Endothelial cell of umbilical vein (primary cell): ENCODE data around the gene WNT11. TPM values are rescaled to one million over a fixed set of nuclear protein-coding genes. Genes with fewer than 3 reads are reported as not detected.

Source experiments
- BruUV-seq: library from RNA; stranded (reverse); fragments of 400-500 nt; replicated peaks from 2 replicates; lab custom pipeline; 2021; lab: Mats Ljungman, UMichigan
- CTCF ChIA-PET: fragments of 300-600, 350-600 bp; sonication (Branson Sonifier 250); formaldehyde crosslinking; loops from one replicate; lab custom pipeline; 2021; ENCODE audit warnings: antibody characterized with exemption, inconsistent platforms; lab: Charles Lee
- POLR2A ChIA-PET: fragments of 300-600, 350-600 bp; sonication (Branson Sonifier 250); formaldehyde crosslinking; loops from one replicate; lab custom pipeline; 2021; ENCODE audit warnings: antibody characterized with exemption, inconsistent platforms; lab: Charles Lee
- DNase-seq: peaks from one replicate; pipeline ENCODE4 v3.0.0-alpha.2; 2011; ENCODE audit warnings: low read depth, low spot score
- FAIRE-seq: peaks from 2 replicates; lab custom pipeline; 2011; peaks lifted over from hg19 to GRCh38; lab: Jason Lieb, UNC
- H2AFZ ChIP-seq: 2 replicates; pipeline ENCODE4 v1.6.0; 2012; ENCODE audit warnings: low read depth, low read length, control low read depth, inconsistent platforms
- H3K27ac ChIP-seq: 2 replicates; pipeline ENCODE4 v1.5.1; 2011; ENCODE audit warnings: low read depth, mild to moderate bottlenecking, control low read depth, low read length, moderate library complexity; ENCODE audit not compliant: insufficient read depth
- H3K27me3 ChIP-seq, 2 experiments: 2 replicates each; pipeline versions ENCODE4 v1.6.0 to v1.6.1; 2011; ENCODE audit warnings: low read length in 2 of 2, mixed read lengths in 1 of 2; ENCODE audit not compliant: control insufficient read depth in 2 of 2, insufficient read depth in 2 of 2
- H3K36me3 ChIP-seq, 2 experiments: 2 replicates in 1 of 2; 3 replicates in 1 of 2; pipeline ENCODE4 v1.5.1; 2011; ENCODE audit warnings: low read length in 2 of 2, mild to moderate bottlenecking in 1 of 2, moderate library complexity in 1 of 2; ENCODE audit not compliant: control insufficient read depth in 2 of 2, insufficient read depth in 2 of 2; ENCODE audit errors: extremely low read depth in 1 of 2
- H3K4me1 ChIP-seq: 3 replicates; pipeline ENCODE4 v1.5.1; 2011; ENCODE audit warnings: mild to moderate bottlenecking, low read length; ENCODE audit not compliant: control insufficient read depth, insufficient read depth; ENCODE audit errors: extremely low read depth
- H3K4me2 ChIP-seq: 2 replicates; pipeline ENCODE4 v1.6.1; 2011; ENCODE audit warnings: low read length, control low read depth, mixed read lengths; ENCODE audit not compliant: insufficient read depth
- H3K4me3 ChIP-seq, 3 experiments: fragments of 200-600 bp in 1 of 3; sonication (generic), shearing (Covaris generic) in 1 of 3; replicated peaks in 1 of 3; 2 replicates each; pipeline ENCODE4 v1.5.1; 2011 to 2016; ENCODE audit warnings: control low read depth in 3 of 3, low read length in 3 of 3, mild to moderate bottlenecking in 2 of 3, inconsistent platforms in 1 of 3, low read depth in 1 of 3, moderate library complexity in 1 of 3; ENCODE audit not compliant: insufficient read depth in 1 of 3
- H3K79me2 ChIP-seq: 2 replicates; pipeline ENCODE4 v1.6.0; 2012; ENCODE audit warnings: low read length, inconsistent platforms; ENCODE audit not compliant: control insufficient read depth, insufficient read depth
- H3K9ac ChIP-seq: replicated peaks from 2 replicates; pipeline ENCODE3; 2011; ENCODE audit warnings: low read length, control low read depth; ENCODE audit not compliant: insufficient read depth; ENCODE audit errors: extremely low read depth
- H3K9me1 ChIP-seq: replicated peaks from 3 replicates; pipeline ENCODE4 v1.6.0; 2011; ENCODE audit warnings: mild to moderate bottlenecking, low read length; ENCODE audit not compliant: control insufficient read depth, insufficient read depth; ENCODE audit errors: extremely low read depth
- H3K9me3 ChIP-seq: replicated peaks from 2 replicates; pipeline ENCODE4 v1.5.1; 2012; ENCODE audit warnings: low read length, inconsistent platforms; ENCODE audit not compliant: control insufficient read depth, insufficient read depth
- H4K20me1 ChIP-seq: replicated peaks from 2 replicates; pipeline ENCODE3; 2011; ENCODE audit warnings: mild to moderate bottlenecking, low read length; ENCODE audit not compliant: control insufficient read depth, insufficient read depth; ENCODE audit errors: extremely low read depth
- EZH2 ChIP-seq: IDR thresholded peaks from 2 replicates; pipeline ENCODE4 v1.6.1; 2012; ENCODE audit warnings: borderline replicate concordance, low read depth, mild to moderate bottlenecking, moderate library complexity, low read length, inconsistent platforms; ENCODE audit not compliant: severe bottlenecking
- FOS ChIP-seq: IDR thresholded peaks from 2 replicates; pipeline ENCODE4 v1.6.1; 2011; ENCODE audit warnings: mild to moderate bottlenecking, low read length, moderate library complexity, borderline replicate concordance; ENCODE audit not compliant: insufficient read depth
- GATA2 ChIP-seq: IDR thresholded peaks from 2 replicates; pipeline ENCODE4 v1.7.0; 2011; ENCODE audit warnings: low read depth, mild to moderate bottlenecking, moderate library complexity, mixed read lengths, low read length; ENCODE audit not compliant: insufficient read length, insufficient read depth
- JUN ChIP-seq: IDR thresholded peaks from 2 replicates; pipeline ENCODE4 v1.6.1; 2011; ENCODE audit warnings: borderline replicate concordance, low read depth; ENCODE audit not compliant: insufficient read length, insufficient read depth
- MYC ChIP-seq: IDR thresholded peaks from one replicate; pipeline ENCODE4 v1.6.1; 2011; ENCODE audit warnings: mild to moderate bottlenecking, low read depth, low read length
- POLR2A ChIP-seq: IDR thresholded peaks from 2 replicates; pipeline ENCODE4 v1.6.1; 2012; ENCODE audit warnings: low read depth, mild to moderate bottlenecking, control low read depth, low read length
- POLR2AphosphoS5 ChIP-seq: IDR thresholded peaks from 2 replicates; pipeline ENCODE4 v1.6.1; 2012; ENCODE audit warnings: low read depth, mild to moderate bottlenecking, control low read depth, low read length, moderate library complexity; ENCODE audit not compliant: insufficient read depth
- dilution Hi-C: fragments of 300-500 bp; cut with MboI; formaldehyde crosslinking; loops from one replicate; pipeline ENCODE4 v1.15.0; 2019; ENCODE audit warnings: low sequenced_read_pairs; ENCODE audit not compliant: extremely low pct_ligation_motif_present
- intact Hi-C: fragments of 100-400 bp; cut with micrococcal nuclease; formaldehyde crosslinking; loops from one replicate; pipeline ENCODE4 v1.10.0; 2022
- polyA plus RNA-seq, 4 experiments: library from polyadenylated mRNA; depleted of rRNA in 3 of 4; stranded (reverse) in 3 of 4; unstranded in 1 of 4; fragments of >200 nt; gene quantifications; 2 replicates each; pipeline versions ENCODE4 v1.2.1 to v1.2.3, GENCODE V29; 2011 to 2012; ENCODE audit warnings: missing spikeins in 1 of 4
- total RNA-seq: library from RNA; stranded (reverse); gene quantifications from 2 replicates; pipeline ENCODE4 v1.2.3, GENCODE V29; 2021
- TF ChIP-seq, protein P1 (sequence below), 2 donors: IDR thresholded peaks; 1 replicate in 1 of 2; 2 replicates in 1 of 2; pipeline ENCODE4 v1.5.1; 2011; ENCODE audit warnings: low read length in 2 of 2, mild to moderate bottlenecking in 2 of 2, moderate library complexity in 2 of 2, control low read depth in 1 of 2, inconsistent platforms in 1 of 2, low read depth in 1 of 2; ENCODE audit not compliant: insufficient read depth in 1 of 2; ENCODE audit errors: extremely low read depth in 1 of 2
- TF ChIP-seq, protein P2 (sequence below): IDR thresholded peaks from 2 replicates; pipeline ENCODE4 v1.6.1; 2011; ENCODE audit not compliant: insufficient read depth, insufficient read length

Gene WNT11
- total and polyA plus RNA-seq, 2 donors (not counting 3 experiments of a cell fraction or from before 2014, with no cell fraction given): not detected

DNA sequence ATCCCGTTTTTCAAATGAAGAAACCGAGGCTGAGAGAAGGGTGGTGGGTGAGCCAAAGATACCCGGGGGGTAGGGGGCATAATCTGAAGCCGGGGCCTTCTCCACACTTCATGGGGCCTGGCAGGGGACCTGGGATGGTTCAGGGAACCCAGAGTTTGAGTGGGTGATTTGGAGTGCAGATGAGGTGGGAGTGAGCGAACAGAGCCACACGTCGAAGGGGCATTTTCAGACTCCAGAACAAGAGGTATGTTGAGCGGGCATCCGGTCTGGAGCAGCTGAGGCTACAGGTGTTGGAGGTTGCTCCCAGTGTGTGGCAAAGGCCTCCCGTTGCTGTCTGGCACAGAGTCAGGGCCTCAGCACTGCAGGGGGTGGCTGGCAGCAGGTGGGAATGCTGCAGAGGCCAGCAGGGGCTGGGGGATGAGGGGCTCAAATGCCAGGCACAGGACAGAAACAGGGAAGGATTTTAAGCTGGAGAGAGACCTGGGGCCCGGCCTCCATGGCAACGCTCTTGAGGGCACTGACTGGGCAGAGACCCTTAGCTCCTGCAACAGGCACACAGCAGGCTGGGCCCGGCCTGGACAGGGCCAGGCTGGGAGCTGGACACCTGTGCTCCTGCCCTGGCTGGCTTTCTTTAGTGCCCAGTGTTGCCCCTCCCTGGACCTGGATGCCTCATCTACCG lies 46.2 kb downstream of the WNT11 start:
- Histone ChIP-seq H3K9me1 (no peaks in the 10 kb centered on the region), H4K20me1 (no peaks in the 10 kb centered on the region), H3K9me3 (no peaks in the 10 kb centered on the region), H3K36me3 (no peaks in the 10 kb centered on the region), H2AFZ (no peak overlapping the region), H3K27ac (no peak overlapping the region), H3K79me2 (no peaks in the 10 kb centered on the region), H3K27me3 (no peaks in the 10 kb centered on the region), H3K4me1 (no peaks in the 10 kb centered on the region), H3K4me2 (no peak overlapping the region), H3K4me3 (no peak overlapping the region), H3K9ac (no peak overlapping the region)
- POLR2A ChIA-PET: no interaction called here
- intact Hi-C loops: no loop called here
- TF ChIP-seq POLR2AphosphoS5 (no peak), FOS (no peak), POLR2A (no peak), MYC (no peak), JUN (no peak), EZH2 (no peak), GATA2 (no peak)
- TF ChIP-seq, protein P1, sequence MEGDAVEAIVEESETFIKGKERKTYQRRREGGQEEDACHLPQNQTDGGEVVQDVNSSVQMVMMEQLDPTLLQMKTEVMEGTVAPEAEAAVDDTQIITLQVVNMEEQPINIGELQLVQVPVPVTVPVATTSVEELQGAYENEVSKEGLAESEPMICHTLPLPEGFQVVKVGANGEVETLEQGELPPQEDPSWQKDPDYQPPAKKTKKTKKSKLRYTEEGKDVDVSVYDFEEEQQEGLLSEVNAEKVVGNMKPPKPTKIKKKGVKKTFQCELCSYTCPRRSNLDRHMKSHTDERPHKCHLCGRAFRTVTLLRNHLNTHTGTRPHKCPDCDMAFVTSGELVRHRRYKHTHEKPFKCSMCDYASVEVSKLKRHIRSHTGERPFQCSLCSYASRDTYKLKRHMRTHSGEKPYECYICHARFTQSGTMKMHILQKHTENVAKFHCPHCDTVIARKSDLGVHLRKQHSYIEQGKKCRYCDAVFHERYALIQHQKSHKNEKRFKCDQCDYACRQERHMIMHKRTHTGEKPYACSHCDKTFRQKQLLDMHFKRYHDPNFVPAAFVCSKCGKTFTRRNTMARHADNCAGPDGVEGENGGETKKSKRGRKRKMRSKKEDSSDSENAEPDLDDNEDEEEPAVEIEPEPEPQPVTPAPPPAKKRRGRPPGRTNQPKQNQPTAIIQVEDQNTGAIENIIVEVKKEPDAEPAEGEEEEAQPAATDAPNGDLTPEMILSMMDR (IDR thresholded peaks at IDR 0.05; ENCODE audit: extremely low read depth in 1 of 2, insufficient read depth in 1 of 2, low read depth in 1 of 2, low read length in 2 of 2): no peak
- TF ChIP-seq, protein P2, sequence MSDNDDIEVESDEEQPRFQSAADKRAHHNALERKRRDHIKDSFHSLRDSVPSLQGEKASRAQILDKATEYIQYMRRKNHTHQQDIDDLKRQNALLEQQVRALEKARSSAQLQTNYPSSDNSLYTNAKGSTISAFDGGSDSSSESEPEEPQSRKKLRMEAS: no peak
- CTCF ChIA-PET: interaction anchor here (0.9 to 1.1 kb wide), 3 partner anchors 8 to 159 kb away, joined by 3 to 9 read pairs (median 3); no protein-coding TSS in a partner anchor
- dilution Hi-C loops: no loop called here
- no TSS peak for BruUV-seq
- FAIRE-seq: no peak
- DNase-seq: no peak
